ENCODE data around the gene GMPR. TPM values are rescaled to one million over a fixed set of nuclear protein-coding genes. Genes with fewer than 3 reads are reported as not detected.

GMPR gene
- total RNA-seq, 1 experiment from 2014 or later, result 5.1 TPM

- Histone ChIP-seq H3K36me3 (replicated peaks; ENCODE audit: control insufficient read depth, insufficient read depth, low read length) (no peaks in the 10 kb centered on the region), H3K4me3 (ENCODE audit: insufficient read depth, low read depth, low read length) (no peak overlapping the region), H3K27me3 (ENCODE audit: control insufficient read depth, insufficient read depth, low read length) (no peaks in the 10 kb centered on the region)
- peak; percentile 54 for DNase-seq
These were observed 86.3 kb downstream of the GMPR start for GRCh38 chr6:16324606-16325225.

GRCh38 chr6:16326531-16326930 is 88.1 kb downstream of the GMPR start:
- H3K27me3 ChIP-seq (ENCODE audit: control insufficient read depth, insufficient read depth, low read length), result no peaks in the 10 kb centered on the region
- no peaks in the 10 kb centered on the region for H3K36me3 ChIP-seq (replicated peaks; ENCODE audit: control insufficient read depth, insufficient read depth, low read length)
- no peak for DNase-seq

GRCh38 chr6:16326971-16327776 is 88.8 kb downstream of the GMPR start:
- Histone ChIP-seq H3K4me3 (ENCODE audit: insufficient read depth, low read depth, low read length) (no peak overlapping the region), H3K27me3 (ENCODE audit: control insufficient read depth, insufficient read depth, low read length) (no peaks in the 10 kb centered on the region), H3K36me3 (replicated peaks; ENCODE audit: control insufficient read depth, insufficient read depth, low read length) (no peaks in the 10 kb centered on the region)
- DNase-seq, result peak; percentile 44

More at GRCh38 chr6:16326531-16326930, 88.1 kb downstream of the GMPR start:
- H3K4me3 ChIP-seq (ENCODE audit: insufficient read depth, low read depth, low read length), result no peak overlapping the region

- DNase-seq, result peak; percentile 40
- H3K4me3 ChIP-seq (ENCODE audit: insufficient read depth, low read depth, low read length), result no peak overlapping the region
- no peaks in the 10 kb centered on the region for H3K36me3 ChIP-seq (replicated peaks; ENCODE audit: control insufficient read depth, insufficient read depth, low read length)
- no peaks in the 10 kb centered on the region for H3K27me3 ChIP-seq (ENCODE audit: control insufficient read depth, insufficient read depth, low read length)
These were observed 89.5 kb downstream of the GMPR start for GRCh38 chr6:16327777-16328325.

- Histone ChIP-seq H3K27me3 (ENCODE audit: control insufficient read depth, insufficient read depth, low read length) (no peaks in the 10 kb centered on the region), H3K36me3 (replicated peaks; ENCODE audit: control insufficient read depth, insufficient read depth, low read length) (no peaks in the 10 kb centered on the region), H3K4me3 (ENCODE audit: insufficient read depth, low read depth, low read length) (no peak overlapping the region)
- DNase-seq, result no peak
These were observed 90.8 kb downstream of the GMPR start for GRCh38 chr6:16329233-16329632.

- Histone ChIP-seq H3K4me3 (ENCODE audit: insufficient read depth, low read depth, low read length) (no peak overlapping the region), H3K36me3 (replicated peaks; ENCODE audit: control insufficient read depth, insufficient read depth, low read length) (no peaks in the 10 kb centered on the region), H3K27me3 (ENCODE audit: control insufficient read depth, insufficient read depth, low read length) (no peaks in the 10 kb centered on the region)
- DNase-seq, result peak; percentile 83
These were observed 93.2 kb downstream of the GMPR start for GRCh38 chr6:16331384-16332174.

GRCh38 chr6:16332175-16332542 is 93.8 kb downstream of the GMPR start:
- Histone ChIP-seq H3K27me3 (ENCODE audit: control insufficient read depth, insufficient read depth, low read length) (no peaks in the 10 kb centered on the region), H3K4me3 (ENCODE audit: insufficient read depth, low read depth, low read length) (no peak overlapping the region), H3K36me3 (replicated peaks; ENCODE audit: control insufficient read depth, insufficient read depth, low read length) (no peaks in the 10 kb centered on the region)
- DNase-seq, result peak; percentile 82

GRCh38 chr6:16333580-16333979 is 95.2 kb downstream of the GMPR start:
- H3K36me3 ChIP-seq (replicated peaks; ENCODE audit: control insufficient read depth, insufficient read depth, low read length), result no peaks in the 10 kb centered on the region
- DNase-seq, result no peak
- no peak overlapping the region for H3K4me3 ChIP-seq (ENCODE audit: insufficient read depth, low read depth, low read length)
- H3K27me3 ChIP-seq (ENCODE audit: control insufficient read depth, insufficient read depth, low read length), result no peaks in the 10 kb centered on the region

- no peak for DNase-seq
- H3K36me3 ChIP-seq (replicated peaks; ENCODE audit: control insufficient read depth, insufficient read depth, low read length), result no peaks in the 10 kb centered on the region
- no peaks in the 10 kb centered on the region for H3K27me3 ChIP-seq (ENCODE audit: control insufficient read depth, insufficient read depth, low read length)
- H3K4me3 ChIP-seq (ENCODE audit: insufficient read depth, low read depth, low read length), result no peak overlapping the region
These were observed 96.3 kb downstream of the GMPR start for GRCh38 chr6:16334671-16335070.

GRCh38 chr6:16335176-16335575 is 96.8 kb downstream of the GMPR start:
- H3K4me3 ChIP-seq (ENCODE audit: insufficient read depth, low read depth, low read length), result no peak overlapping the region
- H3K27me3 ChIP-seq (ENCODE audit: control insufficient read depth, insufficient read depth, low read length), result no peaks in the 10 kb centered on the region
- H3K36me3 ChIP-seq (replicated peaks; ENCODE audit: control insufficient read depth, insufficient read depth, low read length), result no peaks in the 10 kb centered on the region
- DNase-seq, result no peak

- Histone ChIP-seq H3K4me3 (ENCODE audit: insufficient read depth, low read depth, low read length) (no peak overlapping the region), H3K27me3 (ENCODE audit: control insufficient read depth, insufficient read depth, low read length) (no peaks in the 10 kb centered on the region), H3K36me3 (replicated peaks; ENCODE audit: control insufficient read depth, insufficient read depth, low read length) (no peaks in the 10 kb centered on the region)
- no peak for DNase-seq
These were observed 97.8 kb downstream of the GMPR start for GRCh38 chr6:16336056-16336818.

- no peak for DNase-seq
- no peaks in the 10 kb centered on the region for H3K27me3 ChIP-seq (ENCODE audit: control insufficient read depth, insufficient read depth, low read length)
- H3K4me3 ChIP-seq (ENCODE audit: insufficient read depth, low read depth, low read length), result no peak overlapping the region
- no peaks in the 10 kb centered on the region for H3K36me3 ChIP-seq (replicated peaks; ENCODE audit: control insufficient read depth, insufficient read depth, low read length)
These were observed 98.5 kb downstream of the GMPR start for GRCh38 chr6:16336911-16337294.

GRCh38 chr6:16337295-16337975 is 99.0 kb downstream of the GMPR start:
- Histone ChIP-seq H3K36me3 (replicated peaks; ENCODE audit: control insufficient read depth, insufficient read depth, low read length) (no peaks in the 10 kb centered on the region), H3K4me3 (ENCODE audit: insufficient read depth, low read depth, low read length) (no peak overlapping the region), H3K27me3 (ENCODE audit: control insufficient read depth, insufficient read depth, low read length) (no peaks in the 10 kb centered on the region)
- no peak for DNase-seq

Measured in H7 (cell line).